A673 (cell line): Measurements from ENCODE around the gene AQR.

Experiments used
- CTCF ChIP-seq: fragments of 300-800, 200-600 bp; sonication (generic); conservative IDR thresholded peaks from 2 replicates; pipeline ENCODE4 v1.5.1; 2017; ENCODE audit warnings: low read depth, mild to moderate bottlenecking, antibody characterized with exemption, low read length, moderate library complexity, mixed read lengths
- EZH2 ChIP-seq: fragments of 200-600 bp; sonication (generic); IDR thresholded peaks from 2 replicates; pipeline ENCODE4 v1.6.1; 2017; ENCODE audit warnings: borderline replicate concordance, low read depth, mild to moderate bottlenecking, mixed read lengths, antibody characterized with exemption, low read length; ENCODE audit not compliant: poor library complexity, severe bottlenecking

GRCh38 chr15:34994925-34995324 lies 25.4 kb upstream of the AQR start:
- TF ChIP-seq CTCF: no peak
- no peak for TF ChIP-seq EZH2
